Measurements from ENCODE around the gene MYO3B. TPM values are rescaled to one million over a fixed set of nuclear protein-coding genes. Genes with fewer than 3 reads are reported as not detected.
"Not testable (repeated sequence)": the region's sequence is repeated elsewhere in the genome, so short reads cannot be mapped to it uniquely, and the experiment has no call there.

Gene MYO3B
- total and polyA plus RNA-seq, 11 donors, result 0.09 to 0.19 (median 0.10) TPM; not detected in 8

DNA sequence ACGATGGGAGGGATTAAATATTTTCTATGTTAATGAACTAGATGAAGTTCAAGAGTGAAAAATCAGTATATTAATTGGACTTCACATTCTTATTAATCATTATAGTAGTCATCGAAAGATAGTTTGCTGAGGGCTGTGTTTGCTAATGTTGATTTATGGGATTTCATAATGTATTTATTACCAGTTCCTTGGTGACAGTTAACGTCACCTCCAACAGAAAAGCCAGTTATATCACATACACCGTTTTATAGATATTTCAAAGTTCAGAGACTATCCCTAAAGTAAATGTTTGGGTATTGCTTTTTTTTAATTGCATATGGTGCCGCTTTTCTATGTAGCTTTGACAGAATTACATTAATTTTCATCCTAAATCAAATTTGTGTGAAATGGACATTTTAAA lies 487.8 kb downstream of the MYO3B start:
- no peaks in the 10 kb centered on the region for H3K4me1 ChIP-seq
- H3K27ac ChIP-seq, result no peak overlapping the region
- no peak for ATAC-seq
- peaks cover 0 to 10% (median 0%) of the 10 kb centered on the region in 9 donors for H3K27me3 ChIP-seq
- intact Hi-C loops (cut with DNase I), result no loop called here
- WGBS, 4 donors, result 70 to 93% (median 76%) methylated on average over 5 of the region's 5 CpGs
- H3K9me3 ChIP-seq, result no peaks in the 10 kb centered on the region
- no peak for DNase-seq
- TF ChIP-seq POLR2A (IDR thresholded peaks at IDR 0.05), result no peak
- TF ChIP-seq, protein P1, sequence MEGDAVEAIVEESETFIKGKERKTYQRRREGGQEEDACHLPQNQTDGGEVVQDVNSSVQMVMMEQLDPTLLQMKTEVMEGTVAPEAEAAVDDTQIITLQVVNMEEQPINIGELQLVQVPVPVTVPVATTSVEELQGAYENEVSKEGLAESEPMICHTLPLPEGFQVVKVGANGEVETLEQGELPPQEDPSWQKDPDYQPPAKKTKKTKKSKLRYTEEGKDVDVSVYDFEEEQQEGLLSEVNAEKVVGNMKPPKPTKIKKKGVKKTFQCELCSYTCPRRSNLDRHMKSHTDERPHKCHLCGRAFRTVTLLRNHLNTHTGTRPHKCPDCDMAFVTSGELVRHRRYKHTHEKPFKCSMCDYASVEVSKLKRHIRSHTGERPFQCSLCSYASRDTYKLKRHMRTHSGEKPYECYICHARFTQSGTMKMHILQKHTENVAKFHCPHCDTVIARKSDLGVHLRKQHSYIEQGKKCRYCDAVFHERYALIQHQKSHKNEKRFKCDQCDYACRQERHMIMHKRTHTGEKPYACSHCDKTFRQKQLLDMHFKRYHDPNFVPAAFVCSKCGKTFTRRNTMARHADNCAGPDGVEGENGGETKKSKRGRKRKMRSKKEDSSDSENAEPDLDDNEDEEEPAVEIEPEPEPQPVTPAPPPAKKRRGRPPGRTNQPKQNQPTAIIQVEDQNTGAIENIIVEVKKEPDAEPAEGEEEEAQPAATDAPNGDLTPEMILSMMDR (IDR thresholded peaks at IDR 0.05), result no peak
- H3K4me3 ChIP-seq, result no peak overlapping the region
- H3K36me3 ChIP-seq, result no peaks in the 10 kb centered on the region

DNA sequence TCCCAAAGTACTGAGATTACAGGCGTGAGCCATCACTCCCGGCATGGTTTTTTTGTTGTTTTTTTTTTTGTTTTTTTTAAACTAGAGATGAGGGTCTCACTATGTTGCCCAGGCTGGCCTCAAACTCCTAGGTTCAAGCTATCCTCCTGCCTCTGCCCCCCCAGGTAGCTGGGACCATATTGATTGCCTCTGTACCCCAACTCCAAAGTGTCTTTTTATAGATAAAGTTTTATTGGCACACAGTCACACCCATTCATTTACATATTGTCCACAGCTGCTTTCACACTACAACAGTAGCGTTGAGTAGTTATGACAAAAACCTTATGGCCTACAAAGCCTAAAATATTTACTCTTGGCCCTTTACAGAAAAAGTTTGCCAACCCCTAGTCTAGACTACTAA lies 492.0 kb downstream of the MYO3B start:
- TF ChIP-seq, protein P1 (IDR thresholded peaks at IDR 0.05), result no peak
- TF ChIP-seq POLR2A (IDR thresholded peaks at IDR 0.05), result no peak
- H3K4me1 ChIP-seq, result no peaks in the 10 kb centered on the region
- WGBS, 4 donors, result 87 to 95% (median 88%) methylated on average over 3 of the region's 3 CpGs
- ATAC-seq, result no peak
- H3K27me3 ChIP-seq, result peaks cover 0 to 9% (median 0%) of the 10 kb centered on the region in 9 donors
- H3K27ac ChIP-seq, result no peak overlapping the region
- H3K9me3 ChIP-seq, result no peaks in the 10 kb centered on the region
- no peak overlapping the region for H3K4me3 ChIP-seq
- no peak for DNase-seq
- no peaks in the 10 kb centered on the region for H3K36me3 ChIP-seq
- intact Hi-C loops (cut with DNase I), result no loop called here

DNA sequence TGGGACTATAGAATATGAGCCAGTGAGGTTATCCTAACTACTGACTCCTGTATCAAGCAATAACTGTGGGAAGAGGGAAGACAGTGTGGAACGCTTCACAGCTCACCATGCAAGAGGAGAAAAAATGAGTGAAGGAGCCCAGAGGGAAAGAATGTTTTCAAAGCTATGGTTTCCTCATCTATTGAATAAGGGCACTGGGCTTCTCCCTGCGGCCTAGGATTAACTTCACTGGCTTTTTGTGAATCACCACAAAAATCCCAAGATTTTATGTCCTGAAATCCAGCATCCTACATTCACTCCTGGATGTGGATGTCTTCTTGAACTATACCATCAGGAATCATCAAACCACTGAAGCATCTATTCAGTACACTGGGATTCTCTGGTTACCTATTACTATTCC lies 492.7 kb downstream of the MYO3B start:
- H3K9me3 ChIP-seq, result no peaks in the 10 kb centered on the region
- H3K27ac ChIP-seq, result no peak overlapping the region
- ATAC-seq, result no peak
- no peak overlapping the region for H3K4me3 ChIP-seq
- 88 to 94% (median 89%) methylated on average over 2 of the region's 2 CpGs for WGBS, 4 donors
- H3K36me3 ChIP-seq, result no peaks in the 10 kb centered on the region
- TF ChIP-seq, protein P1 (IDR thresholded peaks at IDR 0.05), result no peak
- TF ChIP-seq POLR2A (IDR thresholded peaks at IDR 0.05), result no peak
- no peak for DNase-seq
- H3K27me3 ChIP-seq, result peaks cover 0 to 8% (median 0%) of the 10 kb centered on the region in 9 donors
- intact Hi-C loops (cut with DNase I), result no loop called here
- no peaks in the 10 kb centered on the region for H3K4me1 ChIP-seq

DNA sequence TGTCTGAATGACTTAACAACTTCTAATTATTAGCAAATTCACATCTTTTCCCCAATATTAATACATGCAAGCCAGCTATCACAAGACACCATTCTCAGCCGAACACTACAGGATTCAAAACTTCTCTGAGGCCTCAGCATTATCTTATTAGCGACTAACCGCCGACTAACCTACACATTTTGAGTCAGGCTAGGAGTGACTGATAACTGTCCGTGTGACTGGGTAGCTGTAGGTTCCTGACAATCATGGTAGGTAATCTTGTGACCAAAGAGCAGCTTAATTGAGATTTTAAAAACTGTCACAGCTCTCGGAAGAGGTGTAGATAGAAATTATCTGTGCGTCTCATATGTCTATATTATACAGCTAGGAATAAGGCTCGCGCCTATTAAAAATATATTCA lies 493.1 kb downstream of the MYO3B start:
- Histone ChIP-seq H3K27me3 (peaks cover 0 to 8% (median 0%) of the 10 kb centered on the region in 9 donors), H3K36me3 (no peaks in the 10 kb centered on the region), H3K4me3 (no peak overlapping the region), H3K27ac (no peak overlapping the region), H3K9me3 (no peaks in the 10 kb centered on the region), H3K4me1 (no peaks in the 10 kb centered on the region)
- no peak for ATAC-seq
- DNase-seq, result no peak
- TF ChIP-seq POLR2A (IDR thresholded peaks at IDR 0.05), result no peak
- TF ChIP-seq, protein P1 (IDR thresholded peaks at IDR 0.05), result no peak
- WGBS, 4 donors, result 78 to 90% (median 81%) methylated on average over 9 of the region's 9 CpGs
- intact Hi-C loops (cut with DNase I), result no loop called here

DNA sequence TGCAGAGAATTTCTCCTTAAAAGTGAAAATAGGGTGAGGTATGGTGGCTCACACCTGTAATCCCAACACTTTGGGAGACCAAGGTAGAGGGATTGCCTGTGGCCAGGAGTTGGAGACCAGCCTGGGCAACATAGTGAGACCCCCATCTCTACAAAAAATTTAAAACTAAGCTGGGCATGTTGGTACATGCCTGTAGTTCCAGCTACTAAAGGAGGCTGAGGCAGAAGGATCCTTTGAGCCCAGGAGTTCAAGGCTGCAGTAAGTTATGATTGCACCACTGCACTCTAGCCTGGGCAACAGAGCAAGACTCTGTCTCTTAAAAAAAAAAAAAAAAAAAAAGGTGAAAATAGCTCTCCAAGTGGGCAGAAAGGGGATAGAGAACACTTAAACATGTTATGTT lies 496.3 kb downstream of the MYO3B start:
- H3K9me3 ChIP-seq; H3K4me1 ChIP-seq; H3K27me3 ChIP-seq; H3K27ac ChIP-seq; H3K4me3 ChIP-seq; H3K36me3 ChIP-seq; ATAC-seq; intact Hi-C loops (cut with DNase I); DNase-seq: not testable (repeated sequence)
